Activated naive CD4-positive, alpha-beta T cell (primary cell): Measurements from ENCODE around the gene TAOK3.

Source experiments
- DNase-seq, 4 experiments: peaks; one replicate each; lab custom pipeline; 2025; lab: John Stamatoyannopoulos, UW

Gene TAOK3

GRCh38 chr12:118206107-118206412 is 166.6 kb downstream of the TAOK3 start:
- no peak for DNase-seq

- no peak for DNase-seq
Observed at GRCh38 chr12:118193958-118194357, 178.7 kb downstream of the TAOK3 start.

- no peak for DNase-seq
Observed at GRCh38 chr12:118193477-118193876, 179.2 kb downstream of the TAOK3 start.

- DNase-seq: no peak
Observed at GRCh38 chr12:118190266-118190665, 182.4 kb downstream of the TAOK3 start.

- DNase-seq: no peak
Observed at GRCh38 chr12:118189741-118190191, 182.9 kb downstream of the TAOK3 start.

GRCh38 chr12:118188690-118189371 is 183.9 kb downstream of the TAOK3 start:
- no peak for DNase-seq

- no peak for DNase-seq
Observed at GRCh38 chr12:118187751-118188435, 184.8 kb downstream of the TAOK3 start.

GRCh38 chr12:118185602-118186397 is 186.9 kb downstream of the TAOK3 start:
- no peak for DNase-seq

- DNase-seq: no peak
Observed at GRCh38 chr12:118183711-118184110, 189.0 kb downstream of the TAOK3 start.

- no peak for DNase-seq
Observed at GRCh38 chr12:118183155-118183554, 189.6 kb downstream of the TAOK3 start.

GRCh38 chr12:118175823-118176447 is 196.8 kb downstream of the TAOK3 start:
- DNase-seq: no peak

GRCh38 chr12:118166946-118167345 is 205.8 kb downstream of the TAOK3 start:
- DNase-seq: no peak

GRCh38 chr12:118164798-118165486 is 207.8 kb downstream of the TAOK3 start:
- DNase-seq: no peak

GRCh38 chr12:118160536-118160935 is 212.2 kb downstream of the TAOK3 start:
- DNase-seq: no peak

- DNase-seq: no peak
Observed at GRCh38 chr12:118151755-118152154, 221.0 kb downstream of the TAOK3 start.

- DNase-seq: no peak
Observed at GRCh38 chr12:118150625-118151024, 222.1 kb downstream of the TAOK3 start.

- no peak for DNase-seq
Observed at GRCh38 chr12:118148287-118148686, 224.4 kb downstream of the TAOK3 start.

- DNase-seq: no peak
Observed at GRCh38 chr12:118145798-118146156, 226.9 kb downstream of the TAOK3 start.

GRCh38 chr12:118145113-118145797 is 227.5 kb downstream of the TAOK3 start:
- no peak for DNase-seq

GRCh38 chr12:118144499-118144898 is 228.2 kb downstream of the TAOK3 start:
- DNase-seq: no peak

- no peak for DNase-seq
Observed at GRCh38 chr12:118140825-118141224, 231.9 kb downstream of the TAOK3 start.
